Measurements from ENCODE around the gene GNAT1.
"Not testable (repeated sequence)": the region's sequence is repeated elsewhere in the genome, so short reads cannot be mapped to it uniquely, and the experiment has no call there.

The GNAT1 gene

DNA sequence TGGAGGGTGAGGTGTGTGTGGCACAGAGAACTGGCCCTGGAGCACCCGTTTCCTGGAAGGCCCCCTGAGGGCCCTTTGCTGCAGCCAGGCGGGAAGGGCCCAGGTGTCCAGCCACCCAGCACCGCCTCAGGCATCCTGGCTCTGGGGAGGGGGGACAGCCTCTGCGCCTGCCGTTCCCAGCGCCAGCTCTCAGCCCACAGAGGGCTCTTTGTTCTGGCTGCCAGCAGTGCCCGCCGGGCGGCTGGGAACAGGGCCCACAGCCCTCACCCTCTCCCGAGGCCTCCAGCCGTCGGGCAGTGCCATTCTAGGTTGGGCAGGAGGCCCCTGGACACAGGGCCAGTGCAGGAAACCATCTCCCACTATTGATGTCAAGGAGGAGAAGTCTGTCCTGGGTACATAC lies 22.0 kb downstream of the GNAT1 start:
- DNase-seq (ENCODE audit: low read depth in 1 of 2, low spot score in 1 of 2) = no peak
- in situ Hi-C loops (cut with HindIII; ENCODE audit: low pct_unique_long_range_greater_than_20kb, low sequenced_read_pairs) = no loop called here
- TF ChIP-seq JUND (IDR thresholded peaks at IDR 0.05; ENCODE audit: low read depth) = no peak

DNA sequence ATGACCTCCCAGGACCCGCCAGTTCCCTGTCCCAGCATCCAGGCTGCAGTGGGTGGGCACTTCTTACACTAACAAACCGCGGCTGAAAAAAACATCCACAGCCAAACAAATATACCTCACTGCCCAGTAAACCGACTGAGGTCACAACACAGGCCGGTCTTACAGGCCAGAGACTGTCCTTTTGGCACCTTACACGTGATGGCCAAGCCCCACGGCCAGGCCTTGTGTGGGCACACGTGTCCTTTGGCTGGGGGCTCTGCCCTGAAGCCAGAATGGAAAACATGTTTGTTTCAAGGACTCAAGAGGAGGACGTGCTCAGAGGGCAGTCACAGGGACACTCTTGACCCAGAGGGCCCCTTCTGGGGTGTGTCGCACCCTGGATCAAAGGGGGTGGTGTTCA lies 23.4 kb downstream of the GNAT1 start:
- no peak for TF ChIP-seq JUND (IDR thresholded peaks at IDR 0.05; ENCODE audit: low read depth)
- in situ Hi-C loops (cut with HindIII; ENCODE audit: low pct_unique_long_range_greater_than_20kb, low sequenced_read_pairs) = no loop called here
- DNase-seq (ENCODE audit: low read depth in 1 of 2, low spot score in 1 of 2) = no peak

DNA sequence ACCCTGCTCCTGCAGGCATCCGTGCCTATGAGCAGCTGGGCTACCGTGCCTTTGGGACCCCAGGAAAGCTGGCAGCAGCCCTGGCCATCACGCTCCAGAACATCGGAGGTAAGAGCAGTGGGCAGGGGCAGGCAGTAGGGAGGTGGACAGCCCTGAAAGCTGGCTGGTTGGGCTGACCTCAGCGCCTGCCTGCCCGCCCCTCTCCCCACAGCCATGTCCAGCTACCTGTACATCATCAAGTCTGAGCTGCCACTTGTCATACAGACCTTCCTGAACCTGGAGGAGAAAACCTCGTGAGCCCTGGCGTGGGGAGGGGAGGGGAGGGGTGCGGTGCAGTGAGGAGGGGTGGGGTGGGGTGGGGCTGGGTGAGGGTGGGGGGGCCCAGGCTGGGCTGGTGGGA lies 24.1 kb downstream of the GNAT1 start:
- no peak for DNase-seq (ENCODE audit: low read depth in 1 of 2, low spot score in 1 of 2)
- in situ Hi-C loops (cut with HindIII; ENCODE audit: low pct_unique_long_range_greater_than_20kb, low sequenced_read_pairs) = no loop called here
- no peak for TF ChIP-seq JUND (IDR thresholded peaks at IDR 0.05; ENCODE audit: low read depth)

DNA sequence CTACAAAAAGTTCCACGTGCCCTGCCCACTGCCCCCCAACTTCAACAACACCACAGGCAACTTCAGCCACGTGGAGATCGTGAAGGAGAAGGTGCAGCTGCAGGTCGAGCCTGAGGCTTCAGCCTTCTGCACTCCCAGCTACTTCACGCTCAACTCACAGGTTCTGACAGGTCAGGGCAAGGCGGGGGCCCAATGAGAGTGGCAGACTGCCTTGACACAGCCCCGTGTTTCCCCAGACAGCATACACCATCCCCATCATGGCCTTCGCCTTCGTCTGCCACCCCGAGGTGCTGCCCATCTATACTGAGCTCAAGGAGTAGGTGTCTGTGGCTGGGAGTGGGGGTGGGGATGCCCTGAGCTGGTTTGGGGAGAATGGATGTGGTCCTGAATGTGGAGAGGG lies 26.3 kb downstream of the GNAT1 start:
- TF ChIP-seq JUND (IDR thresholded peaks at IDR 0.05; ENCODE audit: low read depth) = no peak
- in situ Hi-C loops (cut with HindIII; ENCODE audit: low pct_unique_long_range_greater_than_20kb, low sequenced_read_pairs) = no loop called here
- DNase-seq (ENCODE audit: low read depth in 1 of 2, low spot score in 1 of 2) = no peak

DNA sequence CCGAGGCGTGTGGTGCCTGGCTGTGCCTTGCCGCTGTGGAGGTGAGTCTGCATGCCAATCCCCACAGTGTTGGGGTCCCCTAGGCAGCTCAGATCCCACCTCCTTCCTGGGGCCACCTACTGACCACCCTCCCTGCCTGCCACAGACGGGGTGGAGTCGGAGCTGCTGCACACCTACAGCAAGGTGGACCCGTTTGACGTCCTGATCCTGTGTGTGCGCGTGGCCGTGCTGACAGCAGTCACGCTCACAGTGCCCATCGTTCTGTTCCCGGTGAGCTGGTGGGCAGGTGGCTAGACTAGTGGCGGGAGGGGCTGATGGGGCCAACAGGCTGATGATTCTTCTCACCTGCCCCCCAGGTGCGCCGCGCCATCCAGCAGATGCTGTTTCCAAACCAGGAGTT lies 27.0 kb downstream of the GNAT1 start:
- in situ Hi-C loops (cut with HindIII; ENCODE audit: low pct_unique_long_range_greater_than_20kb, low sequenced_read_pairs) = no loop called here
- DNase-seq (ENCODE audit: low read depth in 1 of 2, low spot score in 1 of 2) = no peak
- no peak for TF ChIP-seq JUND (IDR thresholded peaks at IDR 0.05; ENCODE audit: low read depth)

DNA sequence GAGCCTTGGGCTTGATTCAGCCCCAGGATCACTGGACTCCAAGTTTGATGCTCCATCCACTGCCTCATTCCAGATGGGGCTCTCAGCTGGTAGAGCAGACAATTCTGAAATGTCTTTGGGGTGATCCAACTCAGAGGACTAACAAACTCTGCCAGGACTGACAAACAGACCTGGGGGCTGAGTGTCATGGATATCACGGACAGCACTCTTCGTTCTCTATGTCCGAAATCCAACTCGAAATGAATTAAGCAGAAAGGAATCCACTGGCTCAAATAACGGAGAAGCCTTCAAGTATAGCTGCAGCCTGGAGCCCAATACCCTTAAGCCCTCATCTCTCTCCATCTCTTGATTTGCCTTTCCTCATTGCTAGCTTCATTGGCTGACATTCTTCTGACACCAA lies 27.9 kb downstream of the GNAT1 start:
- in situ Hi-C loops (cut with HindIII; ENCODE audit: low pct_unique_long_range_greater_than_20kb, low sequenced_read_pairs) = no loop called here
- TF ChIP-seq JUND (IDR thresholded peaks at IDR 0.05; ENCODE audit: low read depth) = no peak
- DNase-seq (ENCODE audit: low read depth in 1 of 2, low spot score in 1 of 2) = no peak

DNA sequence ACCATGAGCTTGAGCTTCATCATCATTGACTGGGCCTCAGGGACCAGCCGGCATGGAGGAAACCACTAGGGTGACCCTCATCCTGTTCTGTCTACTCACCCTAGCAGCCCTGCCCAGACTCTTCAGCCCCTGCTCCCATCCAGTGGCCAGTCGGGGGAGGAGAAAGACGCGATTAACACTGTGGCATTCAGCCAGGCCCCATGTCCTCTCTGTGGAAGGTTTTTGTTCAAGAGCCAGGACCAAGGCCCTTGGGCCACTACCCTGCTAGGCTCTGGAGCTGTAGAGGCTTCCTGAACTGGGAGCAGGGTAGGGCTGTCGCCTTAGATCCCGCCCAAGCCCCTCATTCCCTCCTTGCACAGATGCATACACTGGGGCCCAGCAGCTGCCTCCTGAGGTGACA lies 28.7 kb downstream of the GNAT1 start:
- in situ Hi-C loops (cut with HindIII; ENCODE audit: low pct_unique_long_range_greater_than_20kb, low sequenced_read_pairs) = no loop called here
- DNase-seq (ENCODE audit: low read depth in 1 of 2, low spot score in 1 of 2) = no peak
- TF ChIP-seq JUND (IDR thresholded peaks at IDR 0.05; ENCODE audit: low read depth) = no peak

DNA sequence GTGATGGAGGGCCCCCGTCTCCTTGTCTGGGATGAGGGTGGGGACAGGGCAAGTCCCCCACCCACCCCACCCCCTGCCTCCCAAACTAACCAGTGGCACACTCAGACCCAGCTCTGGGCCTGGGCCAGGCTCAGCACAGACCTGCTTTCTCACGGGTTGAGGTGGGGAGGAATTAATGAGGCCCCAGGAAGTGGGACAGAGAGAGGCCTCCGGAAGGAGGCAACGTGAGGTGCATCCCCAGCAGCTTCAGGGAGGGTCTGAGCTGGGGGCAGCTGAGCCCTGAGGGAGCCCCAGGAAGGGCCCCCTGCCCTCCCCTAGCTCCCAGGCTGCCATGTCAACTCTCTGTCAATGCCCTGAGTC lies 29.6 kb downstream of the GNAT1 start:
- TF ChIP-seq JUND (IDR thresholded peaks at IDR 0.05; ENCODE audit: low read depth) = no peak
- in situ Hi-C loops (cut with HindIII; ENCODE audit: low pct_unique_long_range_greater_than_20kb, low sequenced_read_pairs) = no loop called here
- no peak for DNase-seq (ENCODE audit: low read depth in 1 of 2, low spot score in 1 of 2)

DNA sequence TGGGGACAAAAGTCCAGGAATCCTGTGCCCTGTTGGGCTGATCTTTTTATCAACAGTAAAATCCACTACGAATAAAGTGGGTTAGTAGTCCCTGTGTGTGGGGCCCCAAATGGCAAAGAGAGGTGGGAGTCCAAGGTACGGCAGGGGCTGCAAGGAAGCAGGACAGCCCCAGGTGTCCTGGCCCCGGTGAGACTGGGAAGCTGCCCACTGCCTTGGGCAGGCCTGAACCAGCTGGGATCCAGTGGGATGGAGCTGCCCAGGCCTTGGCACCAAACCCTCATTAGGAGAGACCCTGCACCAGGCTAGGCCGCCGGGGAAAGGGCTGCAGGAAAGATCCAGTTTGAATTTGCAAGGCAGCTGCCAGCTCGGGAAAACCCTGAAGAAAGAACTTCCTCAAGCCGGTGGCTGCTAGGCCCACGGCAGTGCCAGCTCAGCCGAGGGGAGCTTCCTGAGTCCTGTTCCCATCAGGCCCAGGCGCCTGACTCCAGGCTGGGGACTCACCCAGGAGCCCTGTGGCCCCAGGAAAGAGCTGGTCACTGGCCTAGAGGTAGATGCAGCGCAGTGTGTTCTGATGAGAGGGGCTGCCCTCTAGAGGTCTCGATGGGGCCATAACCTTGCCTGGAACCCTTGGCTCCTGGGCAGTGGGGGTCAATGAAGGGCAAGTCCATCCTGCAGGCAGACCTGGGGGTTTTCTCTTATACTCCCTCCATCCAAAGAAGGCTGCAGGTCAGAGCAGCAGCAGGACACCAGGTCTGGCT lies 30.2 kb downstream of the GNAT1 start:
- no peak for DNase-seq (ENCODE audit: low read depth in 1 of 2, low spot score in 1 of 2)
- TF ChIP-seq JUND (IDR thresholded peaks at IDR 0.05; ENCODE audit: low read depth) = no peak
- in situ Hi-C loops (cut with HindIII; ENCODE audit: low pct_unique_long_range_greater_than_20kb, low sequenced_read_pairs) = no loop called here

DNA sequence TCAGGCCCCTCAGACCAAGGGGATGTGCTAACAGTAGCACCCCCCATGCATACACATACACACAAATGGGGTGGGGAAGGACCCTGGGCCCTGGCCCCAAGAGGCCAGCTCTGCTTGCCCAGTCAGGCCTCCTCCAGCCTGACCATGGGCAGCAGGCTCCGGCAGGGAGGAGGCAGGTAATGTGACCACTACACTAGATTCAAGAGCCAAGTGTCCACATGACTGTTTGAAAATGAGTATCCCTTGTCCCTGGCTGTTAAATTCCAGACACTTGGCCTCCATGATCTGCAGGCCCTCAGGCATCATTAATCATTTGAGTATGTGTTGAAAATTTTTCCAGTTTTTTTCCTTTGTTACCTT lies 30.7 kb downstream of the GNAT1 start:
- no peak for TF ChIP-seq JUND (IDR thresholded peaks at IDR 0.05; ENCODE audit: low read depth)
- in situ Hi-C loops (cut with HindIII; ENCODE audit: low pct_unique_long_range_greater_than_20kb, low sequenced_read_pairs) = no loop called here
- DNase-seq (ENCODE audit: low read depth in 1 of 2, low spot score in 1 of 2) = no peak

DNA sequence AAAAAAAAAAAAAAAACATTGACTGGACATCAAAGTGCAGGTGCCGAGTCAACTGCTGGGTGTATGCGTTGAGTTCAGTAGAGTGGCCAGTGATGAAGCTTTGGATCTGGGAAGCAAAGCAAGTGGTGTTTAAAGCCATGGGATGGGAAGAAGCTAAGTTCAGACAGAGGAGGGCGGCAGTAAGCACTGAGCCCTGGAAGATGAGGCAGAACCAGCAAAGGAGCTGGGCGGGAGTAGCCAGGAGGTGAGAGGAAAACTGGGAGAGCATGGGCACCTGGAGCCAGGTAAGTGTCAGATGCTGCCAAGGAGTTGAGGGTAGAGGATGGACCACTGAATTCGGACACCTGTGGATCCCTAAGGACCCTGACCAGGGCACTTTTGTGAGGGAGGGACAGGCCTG lies 33.2 kb downstream of the GNAT1 start:
- TF ChIP-seq JUND (IDR thresholded peaks at IDR 0.05; ENCODE audit: low read depth) = no peak
- peak in 1 of 2 experiments; percentile 33 for DNase-seq (ENCODE audit: low read depth in 1 of 2, low spot score in 1 of 2)
- in situ Hi-C loops (cut with HindIII; ENCODE audit: low pct_unique_long_range_greater_than_20kb, low sequenced_read_pairs) = no loop called here

DNA sequence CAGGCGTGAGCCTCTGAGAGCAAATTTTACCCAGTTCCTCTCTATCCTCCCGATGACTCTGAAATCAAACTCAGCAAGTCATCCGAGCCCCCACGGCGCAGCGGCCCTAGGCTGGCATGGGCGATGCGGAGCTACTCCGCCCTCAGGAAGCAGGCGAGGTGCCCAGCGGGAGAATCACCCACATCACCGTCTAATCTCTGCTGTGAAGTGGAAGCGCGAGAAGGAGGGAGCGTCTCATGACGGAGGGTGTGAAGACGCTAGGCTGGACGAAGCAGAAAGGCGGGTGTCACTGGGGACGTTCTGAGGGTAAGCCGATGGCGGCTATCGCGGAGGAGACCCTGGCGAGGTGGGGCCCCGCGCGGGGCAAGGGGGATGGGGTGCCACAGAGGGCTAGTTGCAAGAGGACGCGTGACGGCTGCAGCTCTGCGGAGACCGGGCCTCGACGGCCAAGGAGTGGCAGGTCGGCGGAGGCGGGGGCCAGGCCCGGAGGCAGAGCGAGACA lies 35.5 kb downstream of the GNAT1 start:
- DNase-seq (ENCODE audit: low read depth in 1 of 2, low spot score in 1 of 2) = peak in 1 of 2 experiments; percentile 54
- no peak for TF ChIP-seq JUND (IDR thresholded peaks at IDR 0.05; ENCODE audit: low read depth)
- in situ Hi-C loops (cut with HindIII; ENCODE audit: low pct_unique_long_range_greater_than_20kb, low sequenced_read_pairs) = no loop called here

DNA sequence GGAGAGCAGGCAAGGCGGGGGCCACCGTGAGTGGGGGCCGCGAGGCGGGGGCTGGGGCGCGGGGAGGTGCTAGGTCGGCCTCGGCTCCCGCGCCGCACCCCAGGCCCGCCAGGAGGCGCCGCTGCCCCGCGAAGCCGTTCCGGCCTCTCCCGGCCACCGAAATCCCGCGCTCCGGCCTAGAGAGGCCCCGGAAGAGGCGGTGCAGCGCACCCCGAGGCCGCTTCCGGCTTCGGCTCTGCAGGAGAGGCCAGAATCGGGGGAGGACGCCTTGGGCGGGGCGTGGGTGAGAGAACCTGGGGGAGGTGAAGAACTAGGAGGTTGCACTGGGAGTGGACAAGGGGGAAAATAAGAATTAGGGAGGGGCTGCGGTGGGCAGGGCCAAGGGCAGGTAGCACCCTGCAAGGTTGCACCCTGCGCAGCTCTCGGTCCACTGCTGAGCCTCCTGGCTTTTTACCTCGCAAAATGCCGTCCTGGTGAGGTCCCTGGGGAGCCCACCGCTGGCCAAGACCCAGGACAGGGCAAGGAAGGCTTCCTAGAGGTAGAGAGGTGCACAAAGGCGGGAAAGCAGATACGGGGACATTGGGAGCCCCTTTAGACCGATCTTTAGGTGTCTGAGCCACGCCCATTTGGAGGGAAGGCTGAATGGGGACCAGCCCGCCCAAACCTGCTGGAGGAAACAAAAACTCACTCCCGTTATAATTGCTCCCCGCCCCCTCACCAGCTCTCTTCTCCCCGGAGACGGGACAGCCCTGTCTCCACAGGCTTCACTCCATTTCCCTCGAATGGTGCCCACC lies 36.2 kb downstream of the GNAT1 start:
- no peak for TF ChIP-seq JUND (IDR thresholded peaks at IDR 0.05; ENCODE audit: low read depth)
- in situ Hi-C loops (cut with HindIII; ENCODE audit: low pct_unique_long_range_greater_than_20kb, low sequenced_read_pairs) = no loop called here
- DNase-seq (ENCODE audit: low read depth in 1 of 2, low spot score in 1 of 2) = peak; percentile 80 to 98

DNA sequence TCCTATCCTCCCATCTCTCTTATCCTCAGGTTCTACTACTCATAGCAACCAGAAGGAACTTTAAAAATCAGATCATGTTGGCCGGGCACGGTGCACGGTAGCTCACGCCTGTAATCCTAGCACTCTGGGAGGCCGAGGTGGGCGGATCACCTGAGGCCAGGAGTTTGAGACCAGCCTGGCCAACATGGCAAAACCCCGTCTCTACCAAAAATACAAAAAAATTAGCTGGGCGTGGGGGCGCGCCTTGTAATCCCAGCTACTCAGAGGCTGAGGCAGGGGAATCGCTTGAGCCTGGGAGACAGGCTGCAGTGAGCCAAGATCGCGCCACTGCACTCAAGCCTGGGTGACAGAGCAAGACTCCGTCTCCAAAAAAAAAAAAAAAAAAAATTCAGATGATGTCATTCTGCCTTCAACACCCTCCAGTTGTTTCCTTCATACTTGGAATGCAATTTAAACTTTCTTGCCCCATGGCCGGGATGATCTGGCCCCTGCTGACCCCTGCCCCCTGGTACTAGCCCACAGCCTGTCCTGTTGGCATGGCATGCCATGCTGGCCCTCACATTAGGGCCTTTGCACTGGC lies 36.9 kb downstream of the GNAT1 start:
- in situ Hi-C loops (cut with HindIII; ENCODE audit: low pct_unique_long_range_greater_than_20kb, low sequenced_read_pairs); DNase-seq (ENCODE audit: low read depth in 1 of 2, low spot score in 1 of 2): not testable (repeated sequence)
